GM18858 (cell line): Measurements from ENCODE around the gene DAPP1.

Experiments
- ATAC-seq: cut with Tn5 transposase; IDR thresholded peaks from one replicate; pipeline ENCODE4 v1.9.1; 2021; ENCODE audit not compliant: unreplicated experiment

The DAPP1 gene

DNA sequence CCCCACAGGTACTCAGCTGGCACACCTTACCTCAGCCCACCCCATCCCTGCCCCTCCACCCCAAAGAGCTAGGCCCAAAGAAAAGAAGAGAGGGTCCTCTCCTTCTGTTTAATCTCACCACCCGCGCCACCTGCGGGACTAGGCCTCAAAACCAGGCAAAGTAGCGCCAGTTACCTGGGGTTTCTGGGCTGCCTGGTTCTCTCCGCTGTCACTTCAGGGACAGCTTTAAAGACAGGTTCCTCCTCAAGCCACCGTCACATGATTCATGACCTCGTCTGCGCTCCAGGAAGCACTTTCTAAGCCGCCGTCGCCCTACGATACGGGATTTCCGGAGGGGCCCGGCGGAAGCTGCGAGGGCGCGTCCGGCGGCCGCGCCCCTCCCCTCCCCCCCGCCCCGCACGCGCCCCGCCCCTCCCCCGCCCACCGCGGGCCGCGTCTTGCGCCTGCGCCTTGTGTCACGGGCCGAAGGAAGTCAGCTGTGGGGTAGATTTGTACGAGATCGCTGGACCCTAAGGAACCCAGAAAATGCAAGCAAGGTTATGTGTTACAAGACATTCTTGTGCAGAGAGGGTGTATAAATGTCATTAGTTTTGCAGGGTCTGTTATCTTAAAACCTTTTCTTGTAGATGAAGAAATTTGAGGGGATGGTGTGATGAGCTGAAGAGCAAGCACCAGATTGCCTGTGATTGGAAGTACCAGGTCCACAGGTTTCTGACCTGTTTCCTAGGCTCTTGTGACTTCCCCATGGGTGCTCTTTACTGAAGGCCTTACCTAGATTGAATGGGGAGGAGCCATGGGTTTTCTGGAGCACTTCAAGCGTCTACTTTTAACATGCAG lies 77.8 kb downstream of the DAPP1 start, which contains the start of gene LAMTOR3:
LAMTOR3 (minus strand) TSS at position 267 of the 837 bp plus-strand sequence. CDS start 464 bp downstream, outside the sequence.
- ATAC-seq, result peak; percentile 98

DNA sequence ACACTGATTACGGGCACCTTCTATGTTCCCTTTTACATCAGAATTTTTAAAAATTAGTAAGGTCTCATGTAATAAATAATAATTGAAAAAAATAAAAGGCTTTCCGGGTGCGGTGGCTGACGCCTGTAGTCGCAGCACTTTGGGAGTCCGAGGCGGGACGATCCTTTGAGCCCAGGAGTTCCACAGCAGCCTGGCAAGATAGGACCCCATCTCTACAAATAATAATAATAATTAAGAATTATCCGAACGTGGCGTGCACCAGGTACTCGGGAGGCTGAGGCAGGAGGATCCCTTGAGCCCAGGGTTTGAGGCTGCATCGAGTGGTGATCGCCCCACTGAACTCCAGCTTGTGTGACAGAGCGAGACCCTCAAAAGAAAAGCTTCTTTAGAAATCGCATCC lies 78.4 kb downstream of the DAPP1 start:
- no peak for ATAC-seq

DNA sequence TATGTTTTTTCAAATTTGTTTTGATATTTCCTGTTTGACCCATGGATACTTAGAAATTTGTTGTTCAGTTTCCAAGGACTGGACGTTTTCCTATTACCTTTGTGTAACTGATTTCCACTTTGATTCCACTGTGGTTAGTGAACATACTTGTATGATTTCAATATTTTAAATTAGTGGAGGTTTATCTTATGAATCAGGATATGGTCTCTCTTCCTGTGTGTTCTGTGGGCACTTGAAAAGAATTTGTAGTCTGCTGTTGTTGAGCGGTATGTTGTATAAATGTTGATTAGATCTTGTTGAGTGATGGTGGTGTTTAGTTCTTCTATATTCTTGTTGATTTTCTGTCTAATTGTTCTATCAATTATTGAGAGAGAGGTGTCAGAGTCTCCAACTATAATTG lies 98.8 kb downstream of the DAPP1 start:
- ATAC-seq, result no peak

DNA sequence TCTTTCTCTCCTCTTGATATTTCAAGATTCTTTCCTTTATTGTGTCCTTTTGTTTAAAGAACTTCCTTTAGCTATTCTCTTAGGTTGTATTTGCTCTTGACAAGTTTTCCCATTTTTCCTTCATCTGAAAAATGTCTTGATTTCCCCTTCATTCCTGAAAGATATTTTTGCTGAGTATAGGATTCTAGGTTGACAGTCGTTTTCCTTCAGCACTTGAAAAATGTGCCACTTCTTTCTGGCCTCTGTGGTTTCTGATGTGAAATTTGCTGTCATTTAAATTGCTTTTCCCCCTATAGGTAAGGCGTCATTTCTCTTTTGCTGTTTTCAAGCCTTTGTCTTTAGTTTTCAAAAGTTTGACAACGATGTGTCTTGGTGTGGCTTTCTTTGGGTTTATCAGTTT lies 100.9 kb downstream of the DAPP1 start:
- no peak for ATAC-seq

DNA sequence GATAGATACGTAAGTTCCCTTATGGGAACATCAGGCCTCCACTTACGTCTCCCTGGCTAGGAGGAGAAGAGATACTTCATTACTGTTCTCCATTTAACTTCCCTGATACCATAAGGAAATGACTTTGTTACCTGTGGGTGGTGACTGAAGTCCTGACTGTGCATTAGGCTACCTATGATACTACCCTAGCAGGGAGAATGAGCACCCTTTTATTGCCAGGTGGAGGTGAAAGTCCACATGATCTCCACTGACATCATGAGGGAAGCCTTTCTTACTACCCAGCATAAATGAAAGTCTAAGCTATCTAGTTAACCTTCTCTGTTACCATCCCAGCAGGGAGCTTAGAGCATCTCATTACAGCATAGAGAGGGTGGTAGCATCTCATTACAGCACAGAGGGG lies 102.0 kb downstream of the DAPP1 start:
- no peak for ATAC-seq
